Trophoblast cell (in vitro differentiated cells and primary cell): Measurements from ENCODE around the gene AGRP.
A peak's percentile ranks its signal among the peaks of the same experiment; 100 is the strongest.

Experiments
- DNase-seq, 2 donors: peaks; one replicate each; pipeline ENCODE4 v3.0.0-alpha.2; 2016
- H2AFZ ChIP-seq: 2 replicates; pipeline ENCODE4 v1.6.1; 2013; ENCODE audit warnings: low read length, moderate library complexity, mild to moderate bottlenecking; ENCODE audit not compliant: insufficient read depth, poor library complexity
- H2AK5ac ChIP-seq: 2 replicates; pipeline ENCODE4 v1.6.1; 2013; ENCODE audit warnings: mild to moderate bottlenecking, low read length
- H2BK120ac ChIP-seq: 2 replicates; pipeline ENCODE4 v1.6.1; 2013; ENCODE audit warnings: low read length, mild to moderate bottlenecking, moderate library complexity; ENCODE audit not compliant: insufficient read depth, poor library complexity
- H2BK12ac ChIP-seq: 2 replicates; pipeline ENCODE4 v1.6.1; 2013; ENCODE audit warnings: mild to moderate bottlenecking, low read length, moderate library complexity
- H2BK5ac ChIP-seq: 2 replicates; pipeline ENCODE4 v1.6.1; 2013; ENCODE audit warnings: low read length, low read depth, moderate library complexity, mild to moderate bottlenecking; ENCODE audit not compliant: poor library complexity
- H3K14ac ChIP-seq: 2 replicates; pipeline ENCODE4 v1.6.1; 2013; ENCODE audit warnings: mild to moderate bottlenecking, low read length
- H3K18ac ChIP-seq: 2 replicates; pipeline ENCODE4 v1.6.1; 2013; ENCODE audit warnings: mild to moderate bottlenecking, low read length
- H3K23ac ChIP-seq: 2 replicates; pipeline ENCODE4 v1.6.1; 2013; ENCODE audit warnings: low read length
- H3K27ac ChIP-seq: 2 replicates; pipeline ENCODE4 v1.5.1; 2013; ENCODE audit warnings: low read depth, mild to moderate bottlenecking, inconsistent platforms, low read length, moderate library complexity
- H3K27me3 ChIP-seq: 2 replicates; pipeline ENCODE4 v1.6.1; 2013; ENCODE audit warnings: inconsistent platforms, mild to moderate bottlenecking, low read length, moderate library complexity; ENCODE audit not compliant: insufficient read depth
- H3K36me3 ChIP-seq, 2 experiments: 1 replicate in 1 of 2; 2 replicates in 1 of 2; pipeline ENCODE4 v1.6.1; 2013; ENCODE audit warnings: low read length in 2 of 2, mild to moderate bottlenecking in 2 of 2, moderate library complexity in 1 of 2; ENCODE audit not compliant: insufficient read depth in 2 of 2, control insufficient read depth in 1 of 2
- H3K4ac ChIP-seq: 2 replicates; pipeline ENCODE4 v1.6.1; 2013; ENCODE audit warnings: low read depth, mild to moderate bottlenecking, low read length, moderate library complexity
- H3K4me1 ChIP-seq, 2 experiments: 1 replicate in 1 of 2; 2 replicates in 1 of 2; pipeline ENCODE4 v1.6.1; 2013; ENCODE audit warnings: low read length in 2 of 2, mild to moderate bottlenecking in 2 of 2, moderate library complexity in 1 of 2; ENCODE audit not compliant: insufficient read depth in 2 of 2, control insufficient read depth in 1 of 2
- H3K4me2 ChIP-seq: 2 replicates; pipeline ENCODE4 v1.6.1; 2013; ENCODE audit warnings: inconsistent platforms, mild to moderate bottlenecking, low read length, moderate library complexity
- H3K4me3 ChIP-seq: 2 replicates; pipeline ENCODE4 v1.5.1; 2013; ENCODE audit warnings: mild to moderate bottlenecking, low read depth, low read length, inconsistent platforms
- H3K79me1 ChIP-seq: one replicate; pipeline ENCODE4 v1.6.1; 2013; ENCODE audit warnings: low read length
- H3K79me2 ChIP-seq: 2 replicates; pipeline ENCODE4 v1.6.1; 2013; ENCODE audit warnings: low read length, mild to moderate bottlenecking; ENCODE audit not compliant: control insufficient read depth, insufficient read depth, poor library complexity
- H3K9ac ChIP-seq: 2 replicates; pipeline ENCODE4 v1.6.1; 2013; ENCODE audit warnings: mild to moderate bottlenecking, low read length
- H3K9me3 ChIP-seq: 2 replicates; pipeline ENCODE4 v1.6.1; 2013; ENCODE audit warnings: low read depth, mild to moderate bottlenecking, control low read depth, inconsistent platforms, low read length; ENCODE audit not compliant: insufficient read depth
- H4K12ac ChIP-seq: 2 replicates; pipeline ENCODE4 v1.6.1; 2013; ENCODE audit warnings: low read depth, mild to moderate bottlenecking, low read length, moderate library complexity
- H4K8ac ChIP-seq: 2 replicates; pipeline ENCODE4 v1.6.1; 2013; ENCODE audit warnings: low read depth, mild to moderate bottlenecking, low read length, moderate library complexity
- H4K91ac ChIP-seq: one replicate; pipeline ENCODE4 v1.6.1; 2013; ENCODE audit warnings: low read depth, mild to moderate bottlenecking, low read length, moderate library complexity
- WGBS: extraction: QIAGEN DNeasy Blood & Tissue Kit; methylation state at CpG from one replicate; pipeline ENCODE4 v1.1.7; 2013; ENCODE audit warnings: missing lambda C conversion rate; ENCODE audit not compliant: insufficient read length, insufficient coverage; ENCODE audit errors: extremely low coverage; 5-methylcytosine and 5-hydroxymethylcytosine counted together

AGRP gene

DNA sequence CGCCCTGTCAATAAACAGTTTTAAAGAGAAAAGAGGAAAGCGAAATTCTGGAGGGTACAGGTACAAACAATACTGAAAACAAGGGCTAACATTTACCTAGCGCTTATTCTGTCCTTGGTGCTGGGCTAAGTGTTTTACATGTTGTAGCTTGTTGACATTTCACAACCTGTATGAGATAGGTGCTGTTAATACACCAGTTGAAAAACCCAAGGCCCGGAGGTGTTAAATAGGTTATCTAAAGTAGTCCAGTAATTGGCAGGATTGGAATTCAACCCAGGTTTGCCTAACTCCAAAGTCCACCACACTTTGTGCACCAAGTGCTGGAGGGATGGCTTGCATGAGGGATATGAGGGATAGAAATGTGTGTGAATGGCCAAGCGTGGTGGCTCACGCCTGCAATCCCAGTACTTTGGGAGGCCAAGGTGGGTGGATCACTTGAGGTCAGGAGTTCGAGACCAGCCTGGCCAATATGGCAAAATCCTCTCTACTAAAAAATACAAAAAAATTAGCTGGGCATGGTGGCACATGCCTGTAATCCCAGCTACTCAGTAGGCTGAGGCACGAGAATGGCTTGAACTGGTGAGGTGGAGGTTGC lies 5.3 kb downstream of the AGRP start:
- DNase-seq: peak in 1 of 2 donors; percentile 16

DNA sequence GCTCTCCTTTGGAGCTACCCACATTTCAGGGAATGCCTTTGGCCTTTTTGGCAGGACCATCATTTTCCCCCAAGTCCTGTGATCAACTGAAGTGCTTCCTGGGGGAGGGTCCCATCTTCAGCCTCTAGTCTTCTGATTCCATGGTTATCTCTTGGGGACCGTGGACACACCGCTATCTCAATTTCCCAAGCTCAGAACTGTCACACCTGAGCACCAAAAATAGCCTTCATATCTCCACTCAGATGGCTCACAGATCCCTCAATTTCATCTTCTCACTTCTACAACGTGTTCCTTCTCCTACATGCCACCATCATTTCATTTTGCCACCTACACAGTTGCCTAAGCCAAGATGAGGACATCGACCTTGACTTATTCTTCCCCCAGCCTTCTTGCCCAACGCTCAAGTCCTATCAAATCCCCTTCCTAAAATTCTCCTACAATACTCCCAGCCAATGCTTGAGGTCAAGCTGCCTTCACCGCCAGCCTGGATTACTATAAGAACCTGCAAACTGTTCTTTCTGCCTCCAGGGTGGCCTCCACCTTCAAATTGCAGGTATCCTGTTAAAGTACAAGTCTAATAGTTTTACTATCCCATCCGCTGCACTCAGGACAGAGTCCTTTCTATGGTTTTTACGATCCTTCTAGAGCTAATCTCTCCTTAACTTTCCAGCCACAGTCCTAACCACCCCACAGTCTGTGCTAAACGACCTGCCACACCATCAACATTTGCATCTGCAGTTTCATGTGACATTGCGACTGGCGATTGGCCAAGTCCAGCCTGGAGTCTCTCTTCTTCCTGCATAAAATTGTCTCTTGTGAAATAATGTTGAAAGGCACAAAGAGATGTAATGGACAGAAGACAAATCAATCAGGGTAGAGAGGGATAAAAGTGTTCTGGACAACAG lies 8.5 kb downstream of the AGRP start:
- H3K9ac ChIP-seq: no peak overlapping the region
- no peaks in the 10 kb centered on the region for H3K27me3 ChIP-seq
- no peak overlapping the region for H2AFZ ChIP-seq
- H2BK5ac ChIP-seq: no peak overlapping the region
- H2BK12ac ChIP-seq: no peak overlapping the region
- no peak overlapping the region for H3K4me3 ChIP-seq
- no peak overlapping the region for H4K91ac ChIP-seq
- H4K8ac ChIP-seq: no peak overlapping the region
- no peak overlapping the region for H2BK120ac ChIP-seq
- no peaks in the 10 kb centered on the region for H3K9me3 ChIP-seq
- H3K36me3 ChIP-seq: peaks cover 0 to 2% of the 10 kb centered on the region in 2 experiments
- no peaks in the 10 kb centered on the region for H3K79me1 ChIP-seq
- DNase-seq: no peak
- peaks cover 5% of the 10 kb centered on the region for H3K79me2 ChIP-seq
- no peak overlapping the region for H3K18ac ChIP-seq
- H3K4ac ChIP-seq: no peak overlapping the region
- peaks cover 2 to 3% of the 10 kb centered on the region in 2 experiments for H3K4me1 ChIP-seq
- no peak overlapping the region for H2AK5ac ChIP-seq
- H4K12ac ChIP-seq: no peak overlapping the region
- WGBS: 100% methylated on average over 1 of the region's 11 CpGs
- no peak overlapping the region for H3K27ac ChIP-seq
- no peak overlapping the region for H3K4me2 ChIP-seq
- H3K14ac ChIP-seq: no peak overlapping the region
- no peak overlapping the region for H3K23ac ChIP-seq

More for the DNA sequence above, 5.3 kb downstream of the AGRP start:
- Histone ChIP-seq H2AFZ (no peak overlapping the region), H3K4me1 (peaks cover 5 to 6% of the 10 kb centered on the region in 2 experiments), H3K79me2 (peaks cover 9% of the 10 kb centered on the region), H3K4me2 (no peak overlapping the region), H3K18ac (no peak overlapping the region), H3K4ac (no peak overlapping the region), H4K91ac (no peak overlapping the region), H2BK5ac (no peak overlapping the region), H3K27ac (no peak overlapping the region), H2BK120ac (no peak overlapping the region), H3K9me3 (peaks cover 2% of the 10 kb centered on the region), H2AK5ac (no peak overlapping the region), H3K14ac (no peak overlapping the region), H3K23ac (no peak overlapping the region), H3K36me3 (no peaks in the 10 kb centered on the region), H2BK12ac (no peak overlapping the region), H4K8ac (no peak overlapping the region), H4K12ac (no peak overlapping the region), H3K27me3 (no peaks in the 10 kb centered on the region), H3K9ac (no peak overlapping the region), H3K4me3 (no peak overlapping the region), H3K79me1 (peaks cover 6% of the 10 kb centered on the region)
- WGBS: no CpG with 5 or more reads among the region's 8 CpGs

DNA sequence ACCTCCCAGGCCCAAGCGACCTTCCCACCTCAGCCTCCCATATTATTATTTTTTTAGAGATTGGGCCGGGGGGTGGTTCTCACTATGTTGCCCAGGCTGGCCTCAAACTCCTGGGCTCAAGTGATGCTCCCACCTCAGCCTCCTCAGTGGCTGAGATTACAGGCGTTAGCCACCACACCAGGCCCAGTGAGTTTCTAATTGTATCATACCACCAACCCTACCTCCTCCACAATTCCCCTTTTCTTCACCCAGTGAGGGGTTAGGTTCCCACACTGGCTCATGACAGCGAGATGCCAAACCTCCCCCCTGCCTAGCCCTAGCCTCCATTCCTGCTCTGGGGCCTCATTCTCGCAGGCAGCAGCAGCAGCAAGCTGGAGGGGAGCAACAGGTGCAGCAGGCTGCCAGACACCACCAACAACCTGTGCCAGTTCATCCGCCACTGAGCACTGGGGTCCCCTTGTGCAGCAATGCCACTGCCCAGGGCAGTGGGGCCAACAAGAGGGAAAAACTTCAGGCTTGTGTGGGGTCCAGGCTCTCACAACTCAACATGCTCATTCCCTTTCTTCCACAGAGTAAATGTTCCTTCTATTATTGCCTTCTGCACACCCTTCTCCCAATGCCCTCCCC lies 11.5 kb downstream of the AGRP start:
- WGBS: no CpG with 5 or more reads among the region's 6 CpGs
- Histone ChIP-seq H3K9me3 (no peaks in the 10 kb centered on the region), H3K4me3 (no peak overlapping the region), H2AK5ac (no peak overlapping the region), H2BK12ac (no peak overlapping the region), H4K12ac (no peak overlapping the region), H3K4me1 (no peaks in the 10 kb centered on the region), H3K4ac (no peak overlapping the region), H3K27me3 (no peaks in the 10 kb centered on the region), H3K9ac (no peak overlapping the region), H4K91ac (no peak overlapping the region), H3K79me2 (peaks cover 3% of the 10 kb centered on the region), H3K18ac (no peak overlapping the region), H2AFZ (no peak overlapping the region), H4K8ac (no peak overlapping the region), H3K79me1 (no peaks in the 10 kb centered on the region), H2BK120ac (no peak overlapping the region), H3K36me3 (peaks cover 0 to 2% of the 10 kb centered on the region in 2 experiments), H3K14ac (no peak overlapping the region), H3K23ac (no peak overlapping the region), H2BK5ac (no peak overlapping the region), H3K27ac (no peak overlapping the region), H3K4me2 (no peak overlapping the region)
- DNase-seq: no peak

DNA sequence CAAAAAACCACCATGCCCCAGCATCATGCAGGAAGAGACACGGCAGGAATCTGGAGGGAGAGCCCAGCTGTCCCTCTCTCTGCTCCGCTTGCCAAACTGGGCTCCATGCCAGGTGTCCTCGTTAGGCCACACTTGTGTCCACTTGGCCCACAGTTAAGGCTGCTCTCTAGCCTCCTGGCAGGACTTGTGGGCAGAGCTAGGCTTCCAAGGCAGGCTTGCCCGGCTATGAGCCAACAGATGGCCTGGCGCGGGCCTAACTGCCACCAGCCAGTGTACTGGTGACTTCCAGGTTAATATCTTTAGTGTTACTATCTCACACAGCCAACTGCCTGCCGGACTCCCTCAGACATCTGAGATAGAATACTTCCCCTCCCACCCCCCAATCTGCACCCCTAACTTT lies 13.0 kb downstream of the AGRP start:
- H3K79me2 ChIP-seq: peaks cover 3% of the 10 kb centered on the region

More for the DNA sequence above, 13.0 kb downstream of the AGRP start:
- Histone ChIP-seq H4K91ac (no peak overlapping the region), H3K18ac (no peak overlapping the region), H3K23ac (no peak overlapping the region), H2BK5ac (no peak overlapping the region), H4K8ac (no peak overlapping the region), H2BK12ac (no peak overlapping the region), H3K4ac (no peak overlapping the region), H3K9me3 (no peaks in the 10 kb centered on the region), H3K14ac (no peak overlapping the region), H2AFZ (no peak overlapping the region), H2BK120ac (no peak overlapping the region), H4K12ac (no peak overlapping the region), H3K27ac (no peak overlapping the region), H3K9ac (no peak overlapping the region), H3K4me1 (peaks cover 3% of the 10 kb centered on the region in 2 experiments), H3K79me1 (no peaks in the 10 kb centered on the region), H3K36me3 (peaks cover 0 to 2% of the 10 kb centered on the region in 2 experiments), H3K4me3 (no peak overlapping the region), H3K27me3 (no peaks in the 10 kb centered on the region), H2AK5ac (no peak overlapping the region), H3K4me2 (no peak overlapping the region)
- no CpG with 5 or more reads among the region's 7 CpGs for WGBS
- no peak for DNase-seq
